Mesenteric fat pad (tissue), 1 donor: ENCODE data around the gene SPIN4. TPM values are rescaled to one million over a fixed set of nuclear protein-coding genes. Genes with fewer than 3 reads are reported as not detected.
"Not testable (repeated sequence)": the region's sequence is repeated elsewhere in the genome, so short reads cannot be mapped to it uniquely, and the experiment has no call there.

Source experiments
- DNase-seq: peaks from one replicate; pipeline ENCODE4 v3.0.0-alpha.2; 2020; ENCODE audit warnings: low spot score
- long read RNA-seq: library from polyadenylated mRNA; unstranded; transcript quantifications from one replicate; pipeline ENCODE4 v2.0.0, GENCODE V29; 2020
- total RNA-seq: library from RNA; stranded (reverse); fragmentation: NEBNext Ultra II Directional; extraction: Animal tissue kit (Norgen Biotek cat#: 25700); gene quantifications from one replicate; pipeline ENCODE4 v1.2.1, GENCODE V29; 2021
- donor health status: DM: yes; HTN: yes; CAD: no.

SPIN4 gene
- total RNA-seq: 2.4 TPM
- long read RNA-seq: 0 reads

GRCh38 chrX:63350941-63351616, at the start of gene SPIN4:
SPIN4 (minus strand) TSS chrX:63351332; CDS start chrX:63350819, 513 bp downstream.
- peak; percentile 94 for DNase-seq

GRCh38 chrX:63400340-63400739, 49.2 kb upstream of the SPIN4 start:
- DNase-seq: no peak

- no peak for DNase-seq
Measured at GRCh38 chrX:63394872-63395271, 43.7 kb upstream of the SPIN4 start.

- not testable (repeated sequence) for DNase-seq
Measured at GRCh38 chrX:63393094-63393493, 42.0 kb upstream of the SPIN4 start.

- DNase-seq: no peak
Measured at GRCh38 chrX:63387411-63387810, 36.3 kb upstream of the SPIN4 start.

GRCh38 chrX:63384263-63384662, 33.1 kb upstream of the SPIN4 start:
- not testable (repeated sequence) for DNase-seq

GRCh38 chrX:63373012-63373411, 21.9 kb upstream of the SPIN4 start:
- not testable (repeated sequence) for DNase-seq

GRCh38 chrX:63367699-63368098, 16.6 kb upstream of the SPIN4 start:
- not testable (repeated sequence) for DNase-seq

- DNase-seq: no peak
Measured at GRCh38 chrX:63363788-63364187, 12.7 kb upstream of the SPIN4 start.

- DNase-seq: no peak
Measured at GRCh38 chrX:63361494-63361893, 10.4 kb upstream of the SPIN4 start.

- DNase-seq: no peak
Measured at GRCh38 chrX:63354484-63354883, 3.4 kb upstream of the SPIN4 start.

- no peak for DNase-seq
Measured at GRCh38 chrX:63350465-63350877, 661 bp downstream of the SPIN4 start.

- no peak for DNase-seq
Measured at GRCh38 chrX:63349307-63349706, 1.8 kb downstream of the SPIN4 start.

GRCh38 chrX:63330681-63331080, 20.5 kb downstream of the SPIN4 start:
- no peak for DNase-seq

- no peak for DNase-seq
Measured at GRCh38 chrX:63327788-63328187, 23.3 kb downstream of the SPIN4 start.

GRCh38 chrX:63299596-63299995, 51.5 kb downstream of the SPIN4 start:
- no peak for DNase-seq
